Prostate gland (tissue), 2 donors: ENCODE measurements around the gene PRKCG.

Source experiments
- CTCF ChIP-seq, 4 experiments: fragments of 200-600 bp in 2 of 4; fragments of 450-650 bp in 2 of 4; sonication (generic) in 2 of 4; IDR thresholded peaks; 1 replicate in 3 of 4; 2 replicates in 1 of 4; pipeline ENCODE4 v1.5.1; 2016 to 2019; ENCODE audit warnings: antibody characterized with exemption in 4 of 4, mild to moderate bottlenecking in 2 of 4, moderate library complexity in 2 of 4
- POLR2A ChIP-seq: fragments of 450-650 bp; IDR thresholded peaks from one replicate; pipeline ENCODE4 v1.6.1; 2016; ENCODE audit warnings: antibody characterized with exemption, mild to moderate bottlenecking
- POLR2AphosphoS5 ChIP-seq: sonication (generic); formaldehyde crosslinking; IDR thresholded peaks from one replicate; pipeline ENCODE4 v1.6.1; 2017; ENCODE audit warnings: antibody characterized with exemption

- TF ChIP-seq CTCF (IDR thresholded peaks at IDR 0.05), result no peak
- no peak for TF ChIP-seq POLR2A
- no peak for TF ChIP-seq POLR2AphosphoS5
These were observed 18.3 kb downstream of the PRKCG start for GRCh38 chr19:53900191-53900860.
